HepG2 (cell line): ENCODE results near the gene LRP5. TPM values are rescaled to one million over a fixed set of nuclear protein-coding genes. Genes with fewer than 3 reads are reported as not detected.
A peak's percentile ranks its signal among the peaks of the same experiment; 100 is the strongest.

ENCODE experiments used
- ARNT2 ChIP-seq: sonication (generic); formaldehyde crosslinking; IDR thresholded peaks from 2 replicates; pipeline ENCODE4 v1.8.0; 2022; ENCODE audit warnings: mild to moderate bottlenecking, low read depth, missing genetic modification reagents, moderate library complexity
- KAT7 ChIP-seq: IDR thresholded peaks from 2 replicates; pipeline ENCODE4 v1.6.1; 2018; ENCODE audit warnings: borderline replicate concordance, missing compliant biosample characterization
- MNT ChIP-seq: fragments of 450-650 bp; IDR thresholded peaks from 2 replicates; pipeline ENCODE4 v1.6.1; 2016
- NAIF1 ChIP-seq: sonication (generic); formaldehyde crosslinking; IDR thresholded peaks from 2 replicates; pipeline ENCODE4 v1.5.0; 2020; ENCODE audit warnings: mild to moderate bottlenecking, missing genetic modification reagents, borderline replicate concordance
- NONO ChIP-seq, 2 experiments: fragments of 450-650 bp in 1 of 2; sonication (generic) in 1 of 2; formaldehyde crosslinking in 1 of 2; IDR thresholded peaks in 1 of 2; conservative IDR thresholded peaks in 1 of 2; 2 replicates each; pipeline versions ENCODE4 v1.6.1 to v1.8.0; 2017 to 2022; ENCODE audit warnings: mild to moderate bottlenecking in 1 of 2, missing genetic modification reagents in 1 of 2, moderate library complexity in 1 of 2
- PAF1 ChIP-seq: IDR thresholded peaks from 2 replicates; pipeline ENCODE4 v1.6.1; 2016; ENCODE audit warnings: missing genetic modification reagents, missing compliant biosample characterization
- PHF8 ChIP-seq: sonication (generic); formaldehyde crosslinking; IDR thresholded peaks from 2 replicates; pipeline ENCODE4 v1.5.0; 2020; ENCODE audit warnings: missing genetic modification reagents
- RBFOX2 ChIP-seq: fragments of 200-400 bp; formaldehyde crosslinking; IDR thresholded peaks from 2 replicates; pipeline ENCODE4 v1.6.1; 2017; ENCODE audit warnings: low read depth, mild to moderate bottlenecking, low read length
- TFE3 ChIP-seq: IDR thresholded peaks from 2 replicates; pipeline ENCODE4 v1.6.1; 2016
- ZFP90 ChIP-seq: sonication (generic); formaldehyde crosslinking; IDR thresholded peaks from 2 replicates; pipeline ENCODE4 v1.8.0; 2022; ENCODE audit warnings: missing genetic modification reagents, mild to moderate bottlenecking, inconsistent platforms, borderline replicate concordance
- ZNF550 ChIP-seq: sonication (generic); formaldehyde crosslinking; IDR thresholded peaks from 2 replicates; pipeline ENCODE4 v1.4.0; 2020; ENCODE audit warnings: mild to moderate bottlenecking, missing genetic modification reagents, borderline replicate concordance
- ZNF563 ChIP-seq: sonication (generic); formaldehyde crosslinking; IDR thresholded peaks from 2 replicates; pipeline ENCODE4 v1.8.0; 2022; ENCODE audit warnings: mild to moderate bottlenecking, moderate library complexity, missing genetic modification reagents
- ZNF589 ChIP-seq: sonication (generic); formaldehyde crosslinking; conservative IDR thresholded peaks from 2 replicates; pipeline ENCODE4 v1.8.0; 2022; ENCODE audit warnings: mild to moderate bottlenecking, moderate library complexity, missing genetic modification reagents
- ZNF670 ChIP-seq: sonication (generic); formaldehyde crosslinking; IDR thresholded peaks from 2 replicates; pipeline ENCODE4 v1.8.0; 2022; ENCODE audit warnings: mild to moderate bottlenecking, missing genetic modification reagents, borderline replicate concordance
- ZNF713 ChIP-seq: sonication (generic); formaldehyde crosslinking; IDR thresholded peaks from 2 replicates; pipeline ENCODE4 v1.4.0; 2020; ENCODE audit warnings: mild to moderate bottlenecking, missing genetic modification reagents
- ZNF879 ChIP-seq: sonication (generic); formaldehyde crosslinking; IDR thresholded peaks from 2 replicates; pipeline ENCODE4 v1.8.1; 2023; ENCODE audit warnings: missing genetic modification reagents
- polyA plus RNA-seq, 8 experiments: library from polyadenylated mRNA; depleted of rRNA in 3 of 8; stranded (reverse) in 7 of 8; unstranded in 1 of 8; fragments of >200 nt; fragmentation: Illumina TruSeq in 4 of 8; extraction: Trizol in 4 of 8; gene quantifications; 2 replicates each; pipeline versions ENCODE4 v1.2.1 to v1.2.3, GENCODE V29; 2011 to 2016; ENCODE audit warnings: low read depth in 4 of 8, missing spikeins in 1 of 8, mixed read lengths in 1 of 8; ENCODE audit not compliant: insufficient read depth in 1 of 8
- total RNA-seq, 5 experiments: library from RNA; depleted of rRNA; stranded (reverse); fragments of >200 nt; fragmentation: Illumina TruSeq; extraction: Trizol; gene quantifications; 2 replicates each; pipeline ENCODE4 v1.2.3, GENCODE V29; 2016; ENCODE audit warnings: low read depth in 1 of 5
- TF ChIP-seq, protein P1 (sequence below): sonication (generic); formaldehyde crosslinking; IDR thresholded peaks from 2 replicates; pipeline ENCODE4 v1.5.1; 2020; ENCODE audit warnings: mild to moderate bottlenecking, missing genetic modification reagents, moderate library complexity
- TF ChIP-seq, protein P2 (sequence below): sonication (generic); formaldehyde crosslinking; IDR thresholded peaks from 2 replicates; pipeline ENCODE4 v1.5.1; 2020; ENCODE audit warnings: missing genetic modification reagents, mild to moderate bottlenecking, borderline replicate concordance
- TF ChIP-seq, protein P3 (sequence below): sonication (generic); formaldehyde crosslinking; IDR thresholded peaks from 2 replicates; pipeline ENCODE4 v1.5.0; 2020; ENCODE audit warnings: missing genetic modification reagents

Gene LRP5
- total and polyA plus RNA-seq, 2 of the 13 experiments (the other 11 are each of a cell fraction or from before 2014, with no cell fraction given) = 40.4 to 64.0 TPM

DNA sequence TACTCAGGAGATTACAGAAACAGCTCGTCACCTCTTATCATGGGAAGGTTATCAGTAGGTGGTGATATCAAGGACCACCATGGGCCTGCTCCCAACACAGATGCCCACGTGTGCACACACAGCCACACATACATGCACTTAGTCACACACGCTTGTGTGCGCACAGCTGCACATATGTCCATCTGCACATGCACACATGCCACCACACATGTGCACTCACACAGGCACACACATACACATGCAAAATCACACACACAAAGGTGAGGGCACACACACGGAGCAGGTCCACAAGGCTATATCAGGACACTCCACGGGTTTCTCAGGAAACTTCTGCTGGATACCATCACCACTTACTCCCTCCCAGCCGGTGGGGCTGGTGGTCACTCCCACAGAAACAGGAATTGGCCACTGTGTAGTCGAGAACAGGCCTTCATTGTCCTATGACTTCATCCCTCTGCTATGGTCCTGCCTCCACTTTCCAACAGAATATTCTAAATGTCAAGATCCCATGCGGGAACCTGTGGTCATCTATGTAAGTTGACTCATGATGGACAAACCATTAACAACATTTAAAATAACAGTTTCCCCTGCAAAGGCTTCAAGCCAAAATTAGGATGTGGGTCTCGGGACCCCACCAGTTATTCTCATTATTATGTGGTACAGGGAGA is 42.8 kb upstream of the LRP5 start (continued):
- no peak for TF ChIP-seq ZNF713 (CRISPR knock-in tag)
- TF ChIP-seq PAF1 (CRISPR knock-in tag) = no peak
- TF ChIP-seq NAIF1 (CRISPR knock-in tag) = no peak
- no peak for TF ChIP-seq TFE3 (CRISPR knock-in tag)
- no peak for TF ChIP-seq ZNF550 (CRISPR knock-in tag)
- no peak for TF ChIP-seq ARNT2 (CRISPR knock-in tag)
- TF ChIP-seq PHF8 (CRISPR knock-in tag) = no peak
- TF ChIP-seq, protein P1, sequence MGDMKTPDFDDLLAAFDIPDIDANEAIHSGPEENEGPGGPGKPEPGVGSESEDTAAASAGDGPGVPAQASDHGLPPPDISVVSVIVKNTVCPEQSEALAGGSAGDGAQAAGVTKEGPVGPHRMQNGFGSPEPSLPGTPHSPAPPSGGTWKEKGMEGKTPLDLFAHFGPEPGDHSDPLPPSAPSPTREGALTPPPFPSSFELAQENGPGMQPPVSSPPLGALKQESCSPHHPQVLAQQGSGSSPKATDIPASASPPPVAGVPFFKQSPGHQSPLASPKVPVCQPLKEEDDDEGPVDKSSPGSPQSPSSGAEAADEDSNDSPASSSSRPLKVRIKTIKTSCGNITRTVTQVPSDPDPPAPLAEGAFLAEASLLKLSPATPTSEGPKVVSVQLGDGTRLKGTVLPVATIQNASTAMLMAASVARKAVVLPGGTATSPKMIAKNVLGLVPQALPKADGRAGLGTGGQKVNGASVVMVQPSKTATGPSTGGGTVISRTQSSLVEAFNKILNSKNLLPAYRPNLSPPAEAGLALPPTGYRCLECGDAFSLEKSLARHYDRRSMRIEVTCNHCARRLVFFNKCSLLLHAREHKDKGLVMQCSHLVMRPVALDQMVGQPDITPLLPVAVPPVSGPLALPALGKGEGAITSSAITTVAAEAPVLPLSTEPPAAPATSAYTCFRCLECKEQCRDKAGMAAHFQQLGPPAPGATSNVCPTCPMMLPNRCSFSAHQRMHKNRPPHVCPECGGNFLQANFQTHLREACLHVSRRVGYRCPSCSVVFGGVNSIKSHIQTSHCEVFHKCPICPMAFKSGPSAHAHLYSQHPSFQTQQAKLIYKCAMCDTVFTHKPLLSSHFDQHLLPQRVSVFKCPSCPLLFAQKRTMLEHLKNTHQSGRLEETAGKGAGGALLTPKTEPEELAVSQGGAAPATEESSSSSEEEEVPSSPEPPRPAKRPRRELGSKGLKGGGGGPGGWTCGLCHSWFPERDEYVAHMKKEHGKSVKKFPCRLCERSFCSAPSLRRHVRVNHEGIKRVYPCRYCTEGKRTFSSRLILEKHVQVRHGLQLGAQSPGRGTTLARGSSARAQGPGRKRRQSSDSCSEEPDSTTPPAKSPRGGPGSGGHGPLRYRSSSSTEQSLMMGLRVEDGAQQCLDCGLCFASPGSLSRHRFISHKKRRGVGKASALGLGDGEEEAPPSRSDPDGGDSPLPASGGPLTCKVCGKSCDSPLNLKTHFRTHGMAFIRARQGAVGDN = peak; percentile 31; the same call in 1 of the 2 replicates
- TF ChIP-seq ZNF670 (CRISPR knock-in tag) = no peak
- TF ChIP-seq, protein P2, sequence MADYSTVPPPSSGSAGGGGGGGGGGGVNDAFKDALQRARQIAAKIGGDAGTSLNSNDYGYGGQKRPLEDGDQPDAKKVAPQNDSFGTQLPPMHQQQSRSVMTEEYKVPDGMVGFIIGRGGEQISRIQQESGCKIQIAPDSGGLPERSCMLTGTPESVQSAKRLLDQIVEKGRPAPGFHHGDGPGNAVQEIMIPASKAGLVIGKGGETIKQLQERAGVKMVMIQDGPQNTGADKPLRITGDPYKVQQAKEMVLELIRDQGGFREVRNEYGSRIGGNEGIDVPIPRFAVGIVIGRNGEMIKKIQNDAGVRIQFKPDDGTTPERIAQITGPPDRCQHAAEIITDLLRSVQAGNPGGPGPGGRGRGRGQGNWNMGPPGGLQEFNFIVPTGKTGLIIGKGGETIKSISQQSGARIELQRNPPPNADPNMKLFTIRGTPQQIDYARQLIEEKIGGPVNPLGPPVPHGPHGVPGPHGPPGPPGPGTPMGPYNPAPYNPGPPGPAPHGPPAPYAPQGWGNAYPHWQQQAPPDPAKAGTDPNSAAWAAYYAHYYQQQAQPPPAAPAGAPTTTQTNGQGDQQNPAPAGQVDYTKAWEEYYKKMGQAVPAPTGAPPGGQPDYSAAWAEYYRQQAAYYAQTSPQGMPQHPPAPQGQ (CRISPR knock-in tag) = no peak
- no peak for TF ChIP-seq KAT7 (CRISPR knock-in tag)
- TF ChIP-seq ZNF879 = no peak
- TF ChIP-seq RBFOX2 = 0 out of 2 replicates have a peak, but pooled peaks have one; percentile 2
- no peak for TF ChIP-seq ZFP90 (CRISPR knock-in tag)
- peak; percentile 82 for TF ChIP-seq MNT
- TF ChIP-seq NONO (IDR thresholded peaks at IDR 0.05) = no peak
- 0 out of 2 replicates have a peak, but pooled peaks have one; percentile 22 for TF ChIP-seq NONO (CRISPR knock-in tag; conservative IDR thresholded peaks at IDR 0.05)
- TF ChIP-seq, protein P3, sequence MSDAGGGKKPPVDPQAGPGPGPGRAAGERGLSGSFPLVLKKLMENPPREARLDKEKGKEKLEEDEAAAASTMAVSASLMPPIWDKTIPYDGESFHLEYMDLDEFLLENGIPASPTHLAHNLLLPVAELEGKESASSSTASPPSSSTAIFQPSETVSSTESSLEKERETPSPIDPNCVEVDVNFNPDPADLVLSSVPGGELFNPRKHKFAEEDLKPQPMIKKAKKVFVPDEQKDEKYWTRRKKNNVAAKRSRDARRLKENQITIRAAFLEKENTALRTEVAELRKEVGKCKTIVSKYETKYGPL (CRISPR knock-in tag) = no peak
- no peak for TF ChIP-seq ZNF589 (CRISPR knock-in tag)
- TF ChIP-seq ZNF563 (CRISPR knock-in tag) = no peak
